Measurements from ENCODE around the gene SLCO1B3. TPM values are rescaled to one million over a fixed set of nuclear protein-coding genes. Genes with fewer than 3 reads are reported as not detected.

Gene SLCO1B3
- total and polyA plus RNA-seq, 2 of the 8 experiments (the other 6 are each of a cell fraction or from before 2014, with no cell fraction given): not detected

GRCh38 chr12:20950248-20950647, 139.7 kb downstream of the SLCO1B3 start:
- WGBS, 2 experiments (ENCODE audit: extremely low coverage in 1 of 2, insufficient coverage in 1 of 2, insufficient read length in 1 of 2, insufficient replicate concordance in 2 of 2, low coverage in 1 of 2, low lambda C conversion rate in 2 of 2, missing lambda C conversion rate in 1 of 2): 48% methylated on average over 3 of the region's 3 CpGs; no CpG with 5 or more reads in 1 of the 2 experiments
- POLR2A ChIA-PET (ENCODE audit: partially characterized antibody): no interaction called here
- Histone ChIP-seq H3K4me2 (ENCODE audit: insufficient read depth in 1 of 2, low read depth in 2 of 2, low read length in 2 of 2) (no peak overlapping the region), H2BK5ac (ENCODE audit: low read depth, low read length) (no peak overlapping the region), H4K5ac (ENCODE audit: insufficient read length, low read depth, low read length) (no peak overlapping the region), H3K9me3 (ENCODE audit: insufficient read depth in 2 of 2, low read depth in 1 of 2, low read length in 1 of 2) (no peaks in the 10 kb centered on the region), H2BK15ac (ENCODE audit: low read length) (no peak overlapping the region), H3K14ac (ENCODE audit: insufficient read length) (no peak overlapping the region), H3K18ac (ENCODE audit: extremely low read depth, low read length) (no peak overlapping the region), H3K9ac (replicated peaks in 1 of 4; ENCODE audit: extremely low read depth in 1 of 4, low read depth in 3 of 4, low read length in 3 of 4) (no peak overlapping the region), H2BK12ac (ENCODE audit: low read depth, low read length) (no peak overlapping the region), H2AFZ (ENCODE audit: low read length) (no peak overlapping the region), H3K23me2 (ENCODE audit: low read depth, low read length) (no peaks in the 10 kb centered on the region), H3K36me3 (ENCODE audit: control insufficient read depth in 2 of 4, insufficient read depth in 4 of 4, low read length in 3 of 4) (no peaks in the 10 kb centered on the region), H3K23ac (ENCODE audit: insufficient read length) (no peak overlapping the region), H3K27ac (ENCODE audit: low read depth, low read length) (no peak overlapping the region), H3K56ac (replicated peaks; ENCODE audit: insufficient read length, low read depth, low read length) (no peak overlapping the region), H3K79me1 (ENCODE audit: low read depth, low read length) (no peaks in the 10 kb centered on the region), H3K4me1 (replicated peaks in 1 of 4; ENCODE audit: control insufficient read depth in 3 of 4, insufficient read depth in 4 of 4, low read length in 3 of 4) (no peaks in the 10 kb centered on the region), H3K79me2 (ENCODE audit: control insufficient read depth in 1 of 2, insufficient read depth in 2 of 2, low read length in 2 of 2) (no peaks in the 10 kb centered on the region), H2BK20ac (ENCODE audit: low read length) (no peak overlapping the region), H4K91ac (replicated peaks; ENCODE audit: insufficient read length, low read length) (no peak overlapping the region), H2AK5ac (ENCODE audit: low read depth, low read length) (no peak overlapping the region), H3K4ac (replicated peaks; ENCODE audit: insufficient read length, low read depth, low read length) (no peak overlapping the region), H3K4me3 (ENCODE audit: extremely low read depth in 1 of 4, insufficient read depth in 2 of 4, low read depth in 3 of 4, low read length in 4 of 4) (no peak overlapping the region), H4K8ac (ENCODE audit: extremely low read depth, insufficient read depth, low read length) (no peak overlapping the region), H4K20me1 (replicated peaks in 1 of 2; ENCODE audit: control insufficient read depth in 1 of 2, insufficient read depth in 2 of 2, low read length in 2 of 2) (no peaks in the 10 kb centered on the region), H2BK120ac (replicated peaks; ENCODE audit: low read depth, low read length) (no peak overlapping the region), H3K27me3 (replicated peaks in 1 of 4; ENCODE audit: control insufficient read depth in 3 of 4, extremely low read depth in 1 of 4, insufficient read depth in 3 of 4, low read length in 3 of 4) (no peaks in the 10 kb centered on the region)
- CTCF ChIA-PET (ENCODE audit: partially characterized antibody): interaction anchor here (0.6 to 3.8 kb wide), 23 partner anchors 9 to 299 kb away, joined by 3 to 20 read pairs (median 3); no protein-coding TSS in a partner anchor
- DNase-seq (ENCODE audit: low read depth in 1 of 2, low spot score in 2 of 2): no peak
- TF ChIP-seq CEBPB (IDR thresholded peaks at IDR 0.05; ENCODE audit: low read depth, low read length): no peak
- TF ChIP-seq, protein P1, sequence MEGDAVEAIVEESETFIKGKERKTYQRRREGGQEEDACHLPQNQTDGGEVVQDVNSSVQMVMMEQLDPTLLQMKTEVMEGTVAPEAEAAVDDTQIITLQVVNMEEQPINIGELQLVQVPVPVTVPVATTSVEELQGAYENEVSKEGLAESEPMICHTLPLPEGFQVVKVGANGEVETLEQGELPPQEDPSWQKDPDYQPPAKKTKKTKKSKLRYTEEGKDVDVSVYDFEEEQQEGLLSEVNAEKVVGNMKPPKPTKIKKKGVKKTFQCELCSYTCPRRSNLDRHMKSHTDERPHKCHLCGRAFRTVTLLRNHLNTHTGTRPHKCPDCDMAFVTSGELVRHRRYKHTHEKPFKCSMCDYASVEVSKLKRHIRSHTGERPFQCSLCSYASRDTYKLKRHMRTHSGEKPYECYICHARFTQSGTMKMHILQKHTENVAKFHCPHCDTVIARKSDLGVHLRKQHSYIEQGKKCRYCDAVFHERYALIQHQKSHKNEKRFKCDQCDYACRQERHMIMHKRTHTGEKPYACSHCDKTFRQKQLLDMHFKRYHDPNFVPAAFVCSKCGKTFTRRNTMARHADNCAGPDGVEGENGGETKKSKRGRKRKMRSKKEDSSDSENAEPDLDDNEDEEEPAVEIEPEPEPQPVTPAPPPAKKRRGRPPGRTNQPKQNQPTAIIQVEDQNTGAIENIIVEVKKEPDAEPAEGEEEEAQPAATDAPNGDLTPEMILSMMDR (IDR thresholded peaks at IDR 0.05; ENCODE audit: control extremely low read depth in 1 of 3, insufficient read depth in 1 of 3, low read depth in 1 of 3, low read length in 3 of 3): peak in 2 of 3 experiments; percentile 45 to 54; a peak in 3 of 4 replicates
- TF ChIP-seq E2F6 (IDR thresholded peaks at IDR 0.05): no peak
- no peak for TF ChIP-seq ASH2L (IDR thresholded peaks at IDR 0.05; ENCODE audit: low read length)
- no peak for TF ChIP-seq SIRT6 (IDR thresholded peaks at IDR 0.05; ENCODE audit: low read length)
- no peak for TF ChIP-seq MAFK (IDR thresholded peaks at IDR 0.05; ENCODE audit: low read depth, low read length)
- TF ChIP-seq TAF1 (IDR thresholded peaks at IDR 0.05; ENCODE audit: low read depth, low read length): no peak
- TF ChIP-seq BCL11A (IDR thresholded peaks at IDR 0.05; ENCODE audit: low read depth in 2 of 2, low read length in 2 of 2): no peak
- TF ChIP-seq RAD21 (IDR thresholded peaks at IDR 0.05 in 1 of 2, conservative IDR thresholded peaks at IDR 0.05 in 1 of 2; ENCODE audit: low read depth in 2 of 2, low read length in 2 of 2): peak; percentile 51 to 55
- no peak for TF ChIP-seq EGR1 (IDR thresholded peaks at IDR 0.05; ENCODE audit: borderline replicate concordance, low read depth, low read length)
- peak; percentile 42 for FAIRE-seq

Measured in H1 (cell line).